Stimulated activated CD4-positive, alpha-beta T cell treated with anti-CD3 and anti-CD28 coated beads, TNF-alpha, amount 100 ng/mL, for 4 hours (primary cell): ENCODE data around the gene B3GALT5.
"Not testable (repeated sequence)": the region's sequence is repeated elsewhere in the genome, so short reads cannot be mapped to it uniquely, and the experiment has no call there.

Experiments
- DNase-seq, 3 experiments: peaks; one replicate each; pipeline ENCODE4 v3.0.0-alpha.2; 2020; ENCODE audit warnings: low read depth in 3 of 3

Gene B3GALT5, protein sequence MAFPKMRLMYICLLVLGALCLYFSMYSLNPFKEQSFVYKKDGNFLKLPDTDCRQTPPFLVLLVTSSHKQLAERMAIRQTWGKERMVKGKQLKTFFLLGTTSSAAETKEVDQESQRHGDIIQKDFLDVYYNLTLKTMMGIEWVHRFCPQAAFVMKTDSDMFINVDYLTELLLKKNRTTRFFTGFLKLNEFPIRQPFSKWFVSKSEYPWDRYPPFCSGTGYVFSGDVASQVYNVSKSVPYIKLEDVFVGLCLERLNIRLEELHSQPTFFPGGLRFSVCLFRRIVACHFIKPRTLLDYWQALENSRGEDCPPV

DNA sequence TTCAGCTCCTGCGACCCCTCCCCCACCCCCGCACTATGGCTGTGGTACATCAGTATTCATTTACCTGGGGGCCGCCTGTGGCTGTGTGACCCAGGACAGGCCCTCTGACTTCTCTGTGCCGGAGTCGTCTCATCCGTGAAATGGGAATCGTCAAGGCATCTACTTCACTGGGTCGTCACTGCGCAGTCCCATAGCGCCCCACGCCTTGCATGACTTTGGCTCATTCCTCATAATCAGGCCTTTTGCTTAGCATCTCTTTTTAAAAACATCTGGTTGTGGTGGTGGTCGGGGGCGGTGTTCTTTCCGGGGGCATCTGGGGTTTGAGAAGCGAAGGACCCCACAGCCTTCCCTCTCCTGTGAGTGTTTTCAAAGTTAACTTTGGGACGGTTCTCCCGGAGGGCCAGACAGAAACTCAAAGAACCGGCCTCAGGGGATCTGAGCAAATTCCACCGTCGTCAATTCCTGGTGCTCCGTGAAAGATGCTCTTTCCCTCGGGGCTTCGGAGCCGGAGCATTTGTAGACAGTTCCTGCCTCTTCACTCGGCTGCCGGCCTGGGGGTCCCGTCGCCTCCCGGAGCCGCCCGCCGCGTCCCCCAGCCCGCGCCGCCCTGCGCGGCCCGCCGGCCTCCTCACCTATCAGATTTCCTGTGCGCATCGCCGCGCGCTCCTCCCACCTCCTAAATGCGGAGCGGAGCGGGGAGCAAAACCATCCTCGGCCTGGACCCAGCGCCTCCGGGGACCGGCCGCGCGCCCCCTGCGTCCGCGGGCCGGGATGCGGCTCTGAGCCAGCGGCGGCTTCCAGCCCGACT, at the start of gene B3GALT5:
B3GALT5 (plus strand) TSS at position 708 of the 808 bp plus-strand sequence. CDS start 47,620 bp downstream, outside the sequence.
- DNase-seq: no peak

DNA sequence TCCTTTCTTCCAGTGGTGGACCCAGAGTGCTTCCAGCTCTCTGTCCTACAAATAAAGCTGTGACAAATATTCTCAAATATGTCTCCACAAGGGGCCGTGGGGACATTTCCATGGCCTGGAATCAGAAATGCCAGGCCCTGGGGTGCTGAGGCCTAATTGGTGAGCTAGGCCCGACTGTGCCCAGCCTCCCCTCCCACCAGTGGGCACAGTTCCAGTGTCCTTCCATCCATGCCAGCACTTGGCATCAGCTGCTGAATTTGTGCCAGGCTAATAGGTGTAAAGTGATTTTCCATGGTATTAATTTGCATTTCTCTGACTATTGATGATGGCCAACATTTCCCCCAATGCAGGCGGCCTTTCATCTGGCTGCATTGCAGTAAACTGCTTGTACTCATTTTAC, 48.5 kb upstream of the B3GALT5 start:
- no peak for DNase-seq

DNA sequence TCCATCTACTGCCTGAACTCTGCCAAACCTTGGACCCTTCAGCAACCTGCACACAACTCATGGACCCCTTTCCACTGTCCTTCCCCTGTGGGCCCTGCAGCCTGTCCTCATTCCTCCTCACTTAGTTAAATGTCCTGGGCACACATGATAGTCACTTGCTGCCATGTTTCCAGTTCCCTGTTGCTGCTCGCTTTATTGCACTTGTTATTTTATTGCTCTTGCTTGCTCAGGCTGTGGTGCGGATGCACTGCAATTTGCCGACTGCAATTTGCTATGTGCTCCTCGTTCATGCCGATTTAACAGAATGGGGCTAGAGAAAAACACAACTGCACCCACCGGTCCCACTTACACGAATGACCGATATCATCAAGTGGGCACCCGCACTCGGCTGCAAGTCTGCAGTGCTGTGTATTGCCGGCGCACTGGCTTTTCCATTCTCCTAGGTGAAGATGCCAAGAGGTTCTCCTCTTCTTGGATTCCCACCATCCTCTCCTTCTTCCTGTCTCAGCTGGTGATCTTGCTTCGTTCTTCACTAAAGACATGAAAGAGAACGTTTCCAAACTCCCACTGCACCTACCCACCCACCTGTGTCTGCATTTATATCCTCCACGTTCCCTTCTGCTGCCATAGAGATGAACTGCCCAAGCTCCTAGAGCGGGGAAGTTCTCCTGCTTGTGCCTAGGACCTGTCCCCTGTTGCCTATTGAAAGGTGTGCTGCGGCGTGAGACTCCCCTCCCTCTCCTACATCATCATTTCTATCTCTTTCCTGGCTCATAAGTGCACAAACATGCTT, 45.4 kb upstream of the B3GALT5 start:
- no peak for DNase-seq

DNA sequence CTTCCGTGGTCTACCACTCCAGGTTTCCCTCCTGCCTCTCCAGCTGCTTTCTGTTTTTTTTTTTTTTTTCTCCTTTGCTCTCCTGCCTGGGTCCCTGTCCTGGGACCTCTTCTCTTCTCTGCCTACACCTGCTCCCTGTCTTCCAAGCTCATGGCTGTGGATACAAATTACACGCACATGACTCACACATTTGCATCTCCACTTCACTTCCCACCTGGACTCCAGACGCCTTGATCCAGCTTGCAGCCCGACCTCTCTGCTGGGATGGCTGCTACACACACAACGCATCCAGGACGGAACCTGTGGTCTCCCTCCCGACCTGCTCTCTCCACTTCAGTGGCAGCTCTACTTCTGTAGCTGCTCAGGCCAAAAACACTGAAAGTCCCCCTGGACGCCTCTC, 44.4 kb upstream of the B3GALT5 start:
- DNase-seq: no peak

DNA sequence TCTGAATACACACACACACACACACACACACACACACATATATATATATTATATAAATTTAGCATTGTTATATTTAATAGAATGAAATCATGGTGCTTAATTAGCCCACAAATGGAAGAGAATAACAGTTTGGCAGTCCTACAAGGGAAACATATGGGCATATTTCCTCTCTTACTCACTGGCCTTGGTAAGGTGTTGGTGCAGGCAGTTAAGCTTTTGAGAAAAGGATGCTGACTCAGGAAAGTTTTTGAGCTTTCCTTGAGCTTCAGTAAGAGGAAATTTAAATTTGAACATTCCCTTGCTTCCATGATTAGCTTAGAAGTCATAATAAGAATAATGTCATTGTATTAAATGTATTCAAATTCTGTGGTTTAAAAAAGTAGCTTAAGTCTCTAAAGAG, 37.0 kb upstream of the B3GALT5 start:
- no peak for DNase-seq

DNA sequence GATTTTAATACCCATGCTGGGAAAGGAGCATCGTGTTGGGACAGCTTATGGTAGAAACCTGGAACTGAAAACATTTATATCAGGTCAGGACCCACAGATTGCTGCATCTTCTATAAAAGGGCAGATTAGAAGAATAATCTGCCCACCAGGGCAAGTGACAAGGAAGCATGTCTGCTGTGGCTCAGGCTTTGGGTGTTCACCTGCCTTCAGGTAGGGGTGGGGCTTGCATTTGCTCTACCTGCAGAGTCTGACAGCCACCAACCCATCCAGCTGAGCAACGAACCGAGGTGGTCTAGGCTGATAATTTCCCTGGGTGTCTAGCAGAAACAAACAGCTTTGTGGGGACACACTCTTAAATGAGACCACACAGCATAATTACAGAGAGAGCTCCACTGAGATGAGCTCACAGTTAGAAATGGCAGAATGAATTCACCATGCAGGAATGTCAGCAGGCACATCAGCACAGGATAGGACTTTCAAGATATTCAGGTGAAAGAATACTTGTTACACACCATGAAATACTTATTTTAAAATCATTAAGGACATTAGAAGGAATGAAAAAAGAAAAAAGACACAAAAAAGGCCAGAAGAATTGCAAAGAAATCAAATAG, 36.1 kb upstream of the B3GALT5 start:
- no peak for DNase-seq

DNA sequence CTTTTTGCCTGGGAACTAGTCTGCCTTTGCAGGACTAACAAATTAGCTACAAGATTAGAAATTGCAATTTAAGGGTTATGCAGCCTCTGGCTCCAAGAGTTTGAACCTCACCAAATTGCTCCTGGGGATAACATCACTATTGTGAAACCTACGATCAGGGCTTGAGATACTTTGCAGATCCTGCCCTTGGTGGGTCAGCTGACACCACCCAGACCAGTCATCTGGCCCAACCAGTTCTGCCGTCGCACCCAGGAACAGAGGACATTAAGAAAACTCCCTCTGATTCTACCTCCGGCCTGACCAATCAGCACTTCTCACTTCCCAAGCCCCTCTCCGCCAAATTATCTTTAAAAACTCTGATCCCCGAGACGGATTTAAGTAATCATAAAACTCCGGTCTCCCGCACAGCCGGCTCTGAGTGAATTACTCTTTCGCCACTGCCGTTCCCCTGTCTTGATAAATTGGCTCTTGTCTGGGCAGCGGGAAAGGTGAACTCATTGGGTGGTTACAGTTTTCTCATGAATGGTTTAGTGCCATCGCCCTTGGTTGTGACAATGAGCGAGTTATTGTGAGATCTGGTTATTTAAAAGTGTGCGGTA, 32.9 kb upstream of the B3GALT5 start:
- no peak for DNase-seq

DNA sequence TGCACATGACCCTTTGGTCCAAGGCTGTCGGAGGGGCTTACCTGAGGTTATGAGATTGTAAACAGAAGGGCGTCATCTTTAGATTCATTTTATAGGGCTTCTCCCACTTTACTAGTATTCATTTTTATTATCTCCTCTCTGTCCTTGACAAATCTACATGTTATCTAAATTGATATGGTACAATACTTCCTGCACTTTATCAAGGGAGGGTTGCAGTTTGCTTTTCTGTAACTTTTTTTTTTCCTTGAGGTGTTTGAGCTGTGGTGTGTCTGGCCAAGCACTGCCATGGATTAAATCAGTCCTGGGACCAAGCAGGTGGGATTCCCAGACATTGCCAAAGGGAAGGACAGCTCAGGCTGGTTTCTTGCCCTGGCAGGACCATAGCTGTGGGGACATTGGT, 32.0 kb upstream of the B3GALT5 start:
- no peak for DNase-seq

DNA sequence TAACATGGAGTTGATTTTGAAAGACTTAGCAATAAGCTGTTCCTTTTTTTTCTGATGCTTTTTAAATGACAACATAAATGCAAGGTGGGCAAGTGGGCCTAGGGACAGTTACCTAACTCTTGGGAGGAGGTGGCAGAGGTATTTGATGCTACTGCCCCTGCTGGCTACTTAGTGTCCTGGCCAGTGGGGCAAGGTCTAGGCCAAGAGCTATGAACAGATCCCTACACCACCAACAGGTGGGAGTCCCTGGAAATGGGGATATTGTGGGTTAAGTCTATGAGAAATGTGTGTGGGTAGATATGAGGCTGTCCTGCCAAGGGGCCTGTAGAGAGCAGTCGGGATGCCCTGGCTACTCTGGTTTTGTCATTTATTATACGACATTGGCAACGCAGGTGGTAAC, 31.3 kb upstream of the B3GALT5 start:
- DNase-seq: no peak

DNA sequence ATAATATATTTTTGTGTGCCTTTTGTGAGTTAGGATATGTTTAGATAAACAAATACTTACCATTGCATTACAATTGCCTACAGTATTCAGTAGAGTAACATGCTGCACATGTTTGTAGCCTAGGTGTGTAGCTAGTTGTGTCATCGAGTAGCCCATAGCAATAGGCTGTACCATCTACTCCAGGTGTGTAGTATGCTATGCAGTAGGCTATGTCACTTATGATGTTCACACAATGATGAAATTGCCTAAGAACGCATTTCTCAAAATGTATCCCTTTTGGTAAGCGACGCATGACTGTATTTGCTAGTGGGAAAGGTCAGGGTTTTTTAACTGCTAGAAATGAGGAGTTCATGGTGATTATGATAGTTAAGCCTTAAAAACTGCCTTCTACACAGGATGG, 30.0 kb upstream of the B3GALT5 start:
- DNase-seq: no peak

DNA sequence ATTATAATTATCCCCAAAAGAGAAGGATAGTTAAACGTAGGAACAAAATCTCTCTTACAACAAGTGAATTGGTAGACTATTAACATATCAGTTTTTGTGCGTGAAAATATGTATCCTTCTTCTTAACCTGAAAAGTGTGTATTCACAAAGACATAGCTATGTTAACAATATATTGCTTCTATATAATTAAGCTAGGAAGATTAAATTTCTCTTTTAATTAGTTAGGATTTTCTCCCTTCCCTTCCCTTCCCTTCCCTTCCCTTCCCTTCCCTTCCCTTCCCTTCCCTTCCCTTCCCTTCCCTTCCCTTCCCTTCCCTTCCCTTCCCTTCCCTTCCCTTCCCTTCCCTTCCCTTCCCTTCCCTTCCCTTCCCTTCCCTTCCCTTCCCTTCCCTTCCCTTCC, 29.2 kb upstream of the B3GALT5 start:
- not testable (repeated sequence) for DNase-seq

DNA sequence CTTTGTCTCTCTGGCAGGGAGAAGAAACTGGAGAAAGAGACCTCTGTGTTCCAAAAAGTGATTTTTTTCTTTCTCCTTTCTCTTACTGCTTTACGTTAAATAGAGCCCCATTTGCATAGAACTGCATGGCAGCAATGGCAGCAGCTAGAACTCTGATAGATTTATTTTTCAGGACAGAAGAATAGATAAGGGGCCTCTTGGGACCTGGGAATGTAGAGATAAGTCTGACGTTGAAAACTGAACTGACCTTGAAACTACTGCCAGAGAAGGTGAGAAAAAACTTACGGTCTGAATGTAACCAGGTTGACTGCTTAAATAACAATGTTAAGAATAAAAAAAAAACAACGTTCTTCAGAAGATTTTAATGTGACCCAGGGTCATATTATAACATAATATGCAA, 25.4 kb upstream of the B3GALT5 start:
- no peak for DNase-seq

DNA sequence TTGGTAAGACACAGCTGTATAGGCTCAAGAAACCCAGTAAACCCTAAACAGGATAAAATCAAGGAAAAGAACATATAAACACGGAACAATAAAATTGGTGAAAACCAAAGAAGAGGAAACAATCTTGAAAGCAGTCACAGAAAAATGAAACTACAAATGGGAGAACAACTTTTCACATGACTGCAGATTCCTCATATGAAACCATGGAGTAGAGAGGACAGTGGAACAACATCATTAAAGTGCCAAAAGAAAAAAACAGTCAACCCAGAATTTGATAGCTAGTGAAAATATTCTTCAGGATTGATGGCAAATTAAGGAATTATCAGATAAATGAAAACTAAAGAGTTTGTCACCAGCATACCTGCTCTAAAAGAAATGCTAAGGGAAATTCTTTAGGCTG, 23.9 kb upstream of the B3GALT5 start:
- DNase-seq: no peak

DNA sequence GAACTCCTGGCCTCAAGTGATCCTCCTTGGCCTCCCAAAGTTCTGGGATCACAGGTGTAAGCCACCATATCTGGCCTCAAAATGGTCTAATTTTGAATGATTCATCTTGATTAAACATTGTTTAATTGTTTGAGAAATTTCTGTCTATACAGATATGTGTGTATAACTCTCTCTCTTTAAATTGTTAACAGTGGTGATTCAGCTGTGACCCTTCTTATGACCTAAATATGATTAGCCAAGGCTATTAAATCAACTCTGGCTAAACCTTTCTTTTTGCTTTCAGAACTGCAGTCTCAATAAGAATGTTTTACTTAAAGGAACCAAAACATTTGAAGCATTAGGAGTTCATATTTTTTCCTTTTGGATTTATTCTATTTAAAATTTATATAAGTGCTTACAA, 19.2 kb upstream of the B3GALT5 start:
- DNase-seq: no peak

DNA sequence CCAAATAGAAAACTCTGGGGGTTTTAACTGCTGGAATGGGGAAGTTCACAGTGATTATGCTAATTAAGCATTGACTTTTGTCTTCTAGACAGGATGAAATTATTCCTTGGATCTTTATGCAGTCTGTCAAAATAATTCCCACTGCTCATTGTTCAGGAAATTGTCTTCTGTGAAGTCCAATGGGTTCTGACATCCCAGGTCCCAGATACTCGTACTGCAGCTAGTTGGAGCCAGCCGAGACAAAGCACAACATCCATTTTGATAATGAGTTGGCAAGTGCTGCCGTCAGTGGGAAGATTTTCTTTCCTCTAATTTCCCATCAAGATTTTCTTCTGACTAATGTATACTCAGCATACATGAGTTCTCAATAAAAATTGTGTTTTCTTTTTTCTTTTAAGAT, 17.3 kb upstream of the B3GALT5 start:
- DNase-seq: no peak

DNA sequence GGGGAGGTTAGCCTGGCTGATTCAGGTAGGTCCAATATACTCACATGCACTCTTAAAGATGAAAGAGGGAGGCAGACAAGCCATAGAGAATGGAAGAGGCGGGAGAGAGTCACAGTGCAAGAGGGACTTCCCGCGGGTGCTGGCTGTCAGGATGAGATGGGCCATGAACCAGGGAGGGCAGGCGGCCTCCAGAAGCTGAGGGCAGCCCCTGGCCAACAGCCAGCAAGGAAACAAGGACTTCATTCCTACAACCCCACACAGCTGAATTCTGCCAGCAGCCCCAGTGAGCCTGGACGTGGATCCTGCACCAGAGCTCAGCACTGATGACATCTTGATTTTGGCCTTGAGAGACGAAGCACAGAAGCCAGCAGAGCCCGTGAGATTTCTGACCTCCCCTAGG, 15.1 kb upstream of the B3GALT5 start:
- no peak for DNase-seq

DNA sequence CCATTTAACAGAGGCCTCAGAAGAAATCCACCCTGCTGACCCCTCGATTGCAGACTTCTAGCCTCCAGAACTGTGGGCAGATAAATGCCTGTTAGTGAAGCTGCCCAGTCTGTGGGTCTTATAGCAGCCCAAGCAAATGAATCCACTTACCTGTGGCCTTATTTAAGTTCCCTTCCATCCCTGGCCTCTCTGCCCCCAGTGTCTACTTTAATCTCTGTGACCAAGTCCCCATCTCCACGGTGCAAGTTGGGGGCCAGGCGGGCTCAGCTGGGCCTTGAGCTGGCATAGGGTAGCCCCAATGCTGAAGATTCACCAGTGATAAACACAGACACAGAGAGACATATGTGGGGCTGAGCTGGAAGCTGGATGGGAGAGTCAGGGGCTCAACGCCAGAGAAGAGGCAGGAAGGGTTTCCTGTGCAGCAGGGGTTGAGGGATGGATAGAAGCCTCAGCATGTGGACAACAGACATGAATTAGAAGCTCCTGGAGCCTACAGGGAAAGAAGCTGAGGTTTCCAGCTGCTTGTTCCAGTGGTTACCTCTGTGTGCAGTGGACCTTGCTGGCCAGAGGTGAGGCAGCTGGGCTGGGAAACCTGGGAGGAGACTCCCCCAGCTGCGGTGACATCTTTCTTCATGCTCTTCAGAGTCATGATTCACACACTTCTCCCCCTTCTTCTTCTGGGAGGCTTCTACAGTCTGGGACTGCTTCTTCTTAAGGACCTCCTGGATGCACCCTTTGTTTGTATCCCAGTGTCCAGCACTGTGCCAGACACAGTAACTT, 13.4 kb upstream of the B3GALT5 start:
- no peak for DNase-seq

DNA sequence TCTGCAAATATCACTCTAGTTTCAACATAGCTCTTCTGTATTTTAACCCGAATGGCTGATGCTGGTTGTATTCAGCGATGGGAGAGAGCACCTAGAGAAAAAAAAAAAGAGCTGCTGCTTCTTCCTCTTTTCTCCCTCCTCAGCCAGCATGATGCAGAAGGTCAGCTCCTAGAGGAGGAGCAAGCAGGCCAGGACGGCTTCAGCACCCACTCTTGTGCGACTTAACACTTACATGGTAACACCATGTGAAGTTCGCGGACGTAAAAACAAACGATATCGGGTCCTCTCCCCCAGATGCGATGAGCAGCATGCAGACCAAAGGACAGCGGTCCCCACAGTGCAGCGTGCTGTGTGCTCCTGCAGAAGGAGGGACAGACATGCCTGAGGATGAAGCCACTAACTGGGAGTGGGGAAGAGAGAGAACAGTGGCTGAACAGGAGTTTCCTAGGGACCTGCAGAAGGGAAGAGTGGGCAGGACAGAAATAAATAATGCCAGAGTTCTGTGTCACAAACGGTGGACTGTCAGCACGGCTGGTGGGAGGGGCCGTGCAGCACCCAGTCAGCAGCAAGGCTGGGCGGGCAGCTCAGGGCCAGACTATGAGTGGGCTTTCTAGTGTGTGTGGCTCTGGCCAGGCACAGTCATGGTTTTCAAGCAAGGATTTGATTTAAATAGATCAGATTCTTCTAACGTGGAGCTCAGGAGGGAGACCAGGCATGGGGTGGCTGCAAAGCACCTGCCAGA, 11.4 kb upstream of the B3GALT5 start:
- DNase-seq: no peak

DNA sequence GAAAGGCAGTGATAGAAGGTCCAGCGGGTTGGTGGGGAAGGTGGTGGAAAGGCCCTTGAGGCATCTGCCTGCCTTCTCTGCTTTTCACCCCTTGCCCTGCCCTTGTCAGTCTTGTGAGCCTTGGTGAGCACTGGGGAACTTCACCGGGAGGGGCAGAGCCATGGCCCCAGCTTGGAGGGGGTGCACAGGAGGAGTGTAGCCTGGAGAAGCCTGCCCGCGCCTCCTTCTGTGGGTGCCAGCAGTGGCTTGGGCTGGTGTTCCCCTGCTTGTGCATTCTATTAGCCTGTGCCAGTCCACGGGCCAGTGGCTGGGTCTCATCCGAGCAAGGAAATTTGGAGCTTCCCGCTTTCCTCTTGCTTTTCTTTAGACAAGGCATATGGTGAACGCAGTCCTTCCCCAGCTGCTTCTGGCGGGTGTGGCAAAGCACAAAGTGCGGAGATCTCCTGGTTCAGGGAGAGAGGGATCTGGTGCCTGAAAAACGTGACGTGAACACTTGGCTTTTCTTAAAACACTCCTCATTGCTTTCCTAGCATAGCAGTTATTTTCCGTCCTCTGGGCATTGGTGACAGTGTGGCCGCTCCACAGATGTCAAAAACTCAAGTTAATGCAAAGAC, 10.6 kb upstream of the B3GALT5 start:
- no peak for DNase-seq

DNA sequence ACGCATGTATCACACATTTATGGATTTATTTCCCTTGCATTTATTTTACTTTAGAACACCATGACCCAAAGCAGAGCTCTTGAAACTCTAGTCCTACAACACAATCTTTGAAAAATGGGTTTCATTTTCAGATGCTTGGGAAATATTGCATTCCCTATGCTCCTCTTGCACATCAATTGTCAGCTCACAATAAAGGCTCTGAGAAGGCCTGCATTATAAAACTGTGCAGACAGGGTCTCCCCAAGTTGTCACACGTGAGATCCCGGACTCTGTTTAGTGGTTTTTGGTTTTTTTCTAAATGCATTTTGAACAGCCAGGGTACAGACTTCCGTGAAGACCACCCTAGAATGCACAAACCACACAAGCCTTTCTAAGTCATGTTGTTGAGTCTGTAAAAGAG, 9.9 kb upstream of the B3GALT5 start:
- no peak for DNase-seq
